Measurements from ENCODE around the gene FBXL16. TPM values are rescaled to one million over a fixed set of nuclear protein-coding genes. Genes with fewer than 3 reads are reported as not detected.
"Not testable (repeated sequence)": the region's sequence is repeated elsewhere in the genome, so short reads cannot be mapped to it uniquely, and the experiment has no call there.

Gene FBXL16
- polyA plus RNA-seq, 1 of the 3 experiments (the other 2 are of a cell fraction) = 19.8 TPM

DNA sequence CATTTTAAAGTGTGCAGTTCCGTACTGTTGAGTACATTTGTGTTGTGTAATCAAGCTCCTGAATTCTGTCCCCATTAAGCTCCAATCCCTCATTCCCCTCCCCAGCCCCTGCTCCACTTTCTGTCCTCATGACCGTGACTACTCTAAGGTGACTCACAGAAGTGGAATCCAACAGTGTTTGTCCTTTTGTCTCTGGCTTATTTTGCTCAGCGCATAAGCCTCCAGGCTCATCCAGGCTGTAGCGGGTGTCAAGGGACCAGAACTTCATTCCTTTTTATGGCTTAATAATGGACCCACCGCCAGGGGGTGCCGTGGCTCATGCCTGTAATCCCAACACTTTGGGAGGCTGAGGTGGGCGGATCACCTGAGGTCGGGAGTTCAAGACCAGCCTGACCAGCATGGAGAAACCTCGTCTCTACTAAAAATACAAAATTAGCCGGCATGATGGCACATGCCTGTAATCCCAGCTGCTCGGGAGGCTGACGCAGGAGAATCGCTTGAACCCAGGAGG lies 7.2 kb upstream of the FBXL16 start:
- 19% methylated on average over 13 of the region's 13 CpGs for WGBS (ENCODE audit: low lambda C conversion rate)
- peak overlapping the region in 1 of 2 experiments; percentile 67; a peak in 2 of 4 replicates for H3K27ac ChIP-seq (ENCODE audit: low read depth in 2 of 2, low read length in 1 of 2)
- not testable (repeated sequence) for H3K36me3 ChIP-seq (replicated peaks in 1 of 2; ENCODE audit: control insufficient read depth in 1 of 2, insufficient read depth in 2 of 2, low read length in 1 of 2); H3K27me3 ChIP-seq (ENCODE audit: insufficient read depth); H3K9me3 ChIP-seq; H3K79me2 ChIP-seq (ENCODE audit: insufficient read depth); H3K4me3 ChIP-seq (ENCODE audit: low read depth in 2 of 2, low read length in 1 of 2); H3K9me2 ChIP-seq; DNase-seq; H3K9ac ChIP-seq; H2AFZ ChIP-seq (ENCODE audit: low read depth); H3K4me2 ChIP-seq
- peak; percentile 75; the same call in 1 of the 2 replicates for TF ChIP-seq FOSL2 (IDR thresholded peaks at IDR 0.05; ENCODE audit: borderline replicate concordance, low read depth)
- TF ChIP-seq TCF12 (IDR thresholded peaks at IDR 0.05) = 0 out of 2 replicates have a peak, but pooled peaks have one; percentile 29
- peak; percentile 26; the same call in 1 of the 2 replicates for TF ChIP-seq RAD21 (IDR thresholded peaks at IDR 0.05; ENCODE audit: low read length)
- peak in 1 of 2 experiments; percentile 5; a peak in 1 of 4 replicates for TF ChIP-seq EP300 (IDR thresholded peaks at IDR 0.05; ENCODE audit: borderline replicate concordance in 1 of 2, low read depth in 1 of 2, low read length in 1 of 2)
- TF ChIP-seq, protein P1, sequence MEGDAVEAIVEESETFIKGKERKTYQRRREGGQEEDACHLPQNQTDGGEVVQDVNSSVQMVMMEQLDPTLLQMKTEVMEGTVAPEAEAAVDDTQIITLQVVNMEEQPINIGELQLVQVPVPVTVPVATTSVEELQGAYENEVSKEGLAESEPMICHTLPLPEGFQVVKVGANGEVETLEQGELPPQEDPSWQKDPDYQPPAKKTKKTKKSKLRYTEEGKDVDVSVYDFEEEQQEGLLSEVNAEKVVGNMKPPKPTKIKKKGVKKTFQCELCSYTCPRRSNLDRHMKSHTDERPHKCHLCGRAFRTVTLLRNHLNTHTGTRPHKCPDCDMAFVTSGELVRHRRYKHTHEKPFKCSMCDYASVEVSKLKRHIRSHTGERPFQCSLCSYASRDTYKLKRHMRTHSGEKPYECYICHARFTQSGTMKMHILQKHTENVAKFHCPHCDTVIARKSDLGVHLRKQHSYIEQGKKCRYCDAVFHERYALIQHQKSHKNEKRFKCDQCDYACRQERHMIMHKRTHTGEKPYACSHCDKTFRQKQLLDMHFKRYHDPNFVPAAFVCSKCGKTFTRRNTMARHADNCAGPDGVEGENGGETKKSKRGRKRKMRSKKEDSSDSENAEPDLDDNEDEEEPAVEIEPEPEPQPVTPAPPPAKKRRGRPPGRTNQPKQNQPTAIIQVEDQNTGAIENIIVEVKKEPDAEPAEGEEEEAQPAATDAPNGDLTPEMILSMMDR (IDR thresholded peaks at IDR 0.05) = peak; percentile 82
- TF ChIP-seq, protein P2, sequence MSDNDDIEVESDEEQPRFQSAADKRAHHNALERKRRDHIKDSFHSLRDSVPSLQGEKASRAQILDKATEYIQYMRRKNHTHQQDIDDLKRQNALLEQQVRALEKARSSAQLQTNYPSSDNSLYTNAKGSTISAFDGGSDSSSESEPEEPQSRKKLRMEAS (IDR thresholded peaks at IDR 0.05; ENCODE audit: low read depth) = 0 out of 2 replicates have a peak, but pooled peaks have one; percentile 29
- H3K4me1 ChIP-seq (ENCODE audit: control insufficient read depth in 1 of 2, insufficient read depth in 2 of 2, low read depth in 1 of 2, low read length in 1 of 2) = peaks cover 23 to 44% of the 10 kb centered on the region in 2 experiments; a peak in 2 of 4 replicates
- peaks cover 12% of the 10 kb centered on the region; the same call in 1 of the 2 replicates for H4K20me1 ChIP-seq (ENCODE audit: insufficient read depth)
- ChIA-PET CTCF (interaction anchor here (0.6 to 22.4 kb wide), 16 partner anchors 9 to 343 kb away, joined by 3 to 358 read pairs (median 4); partner anchors contain the start of genes ANTKMT, CCDC78, CHTF18 and CIAO3), POLR2A (interaction anchor here (0.9 to 1.1 kb wide), 3 partner anchors 11 to 18 kb away, joined by 3 read pairs; no protein-coding TSS in a partner anchor)
- peaks cover 25% of the 10 kb centered on the region for H3F3A ChIP-seq (replicated peaks; ENCODE audit: insufficient read depth)

DNA sequence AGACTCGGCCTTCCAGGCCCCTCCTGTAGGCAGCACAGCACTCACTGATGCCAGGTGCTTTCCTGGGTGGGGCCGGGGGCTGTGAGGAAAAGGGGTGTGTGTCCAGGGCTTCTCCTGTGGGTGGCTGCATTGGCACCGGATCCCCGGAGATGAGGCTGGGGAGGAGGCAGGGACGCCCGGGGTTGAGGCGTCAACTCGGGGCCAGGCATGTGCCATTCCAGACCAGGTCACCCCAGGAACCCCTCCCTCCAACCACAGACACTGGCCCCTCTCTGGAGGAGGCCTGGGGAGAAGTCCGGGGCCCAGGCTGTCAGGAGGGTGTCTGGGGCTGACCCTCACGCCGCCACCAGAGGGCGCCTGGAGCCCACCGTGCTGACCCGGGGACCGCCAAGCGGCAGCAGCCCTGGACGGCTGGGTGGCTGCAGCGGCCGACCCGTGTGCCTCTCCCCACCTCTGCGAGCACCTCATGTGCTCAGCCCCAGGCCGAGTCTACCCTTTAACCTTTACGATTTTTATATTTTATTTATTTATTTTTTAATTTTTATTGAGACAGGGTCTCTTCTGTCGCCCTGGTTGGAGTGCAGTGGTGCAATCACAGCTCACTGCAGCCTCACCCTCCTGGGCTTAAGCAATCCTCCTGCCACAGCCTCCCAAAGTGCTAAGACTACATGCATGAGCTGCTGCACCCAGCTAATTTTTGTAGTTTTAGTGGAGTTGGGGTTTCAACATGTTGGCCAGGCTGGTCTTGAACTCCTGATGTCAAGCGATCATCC lies 6.1 kb upstream of the FBXL16 start:
- peak; percentile 93 for DNase-seq

More for the DNA sequence above, 6.1 kb upstream of the FBXL16 start:
- peak overlapping the region in 1 of 2 experiments; percentile 37; a peak in 1 of 4 replicates for H3K4me3 ChIP-seq (ENCODE audit: low read depth in 2 of 2, low read length in 1 of 2)
- H3K4me2 ChIP-seq = peak overlapping the region; percentile 47; the same call in 1 of the 2 replicates
- ChIA-PET CTCF (interaction anchor here (0.6 to 22.4 kb wide), 27 partner anchors 8 to 1513 kb away, joined by 3 to 358 read pairs (median 4); partner anchors contain the start of genes ANTKMT, CCDC78, CHTF18 and CIAO3), POLR2A (interaction anchor here (0.9 to 1.0 kb wide), 2 partner anchors 13 to 19 kb away, joined by 3 read pairs; no protein-coding TSS in a partner anchor)
- peaks cover 6% of the 10 kb centered on the region; the same call in 1 of the 2 replicates for H4K20me1 ChIP-seq (ENCODE audit: insufficient read depth)
- H3K9me2 ChIP-seq = no peaks in the 10 kb centered on the region
- H3K79me2 ChIP-seq (ENCODE audit: insufficient read depth) = 0 out of 2 replicates have a peak, but pooled peaks cover 2% of the 10 kb centered on the region
- peaks cover 23 to 41% of the 10 kb centered on the region in 2 experiments; a peak in 2 of 4 replicates for H3K4me1 ChIP-seq (ENCODE audit: control insufficient read depth in 1 of 2, insufficient read depth in 2 of 2, low read depth in 1 of 2, low read length in 1 of 2)
- H3K9ac ChIP-seq = no peak overlapping the region
- H3K27me3 ChIP-seq (ENCODE audit: insufficient read depth) = no peaks in the 10 kb centered on the region
- peak overlapping the region in 1 of 2 experiments; percentile 67; a peak in 1 of 4 replicates for H3K27ac ChIP-seq (ENCODE audit: low read depth in 2 of 2, low read length in 1 of 2)
- no peak overlapping the region for H2AFZ ChIP-seq (ENCODE audit: low read depth)
- H3K36me3 ChIP-seq (replicated peaks in 1 of 2; ENCODE audit: control insufficient read depth in 1 of 2, insufficient read depth in 2 of 2, low read length in 1 of 2) = no peaks in the 10 kb centered on the region
- 15% methylated on average over 14 of the region's 25 CpGs for WGBS (ENCODE audit: low lambda C conversion rate)
- H3F3A ChIP-seq (replicated peaks; ENCODE audit: insufficient read depth) = peaks cover 30% of the 10 kb centered on the region
- TF ChIP-seq, protein P3, sequence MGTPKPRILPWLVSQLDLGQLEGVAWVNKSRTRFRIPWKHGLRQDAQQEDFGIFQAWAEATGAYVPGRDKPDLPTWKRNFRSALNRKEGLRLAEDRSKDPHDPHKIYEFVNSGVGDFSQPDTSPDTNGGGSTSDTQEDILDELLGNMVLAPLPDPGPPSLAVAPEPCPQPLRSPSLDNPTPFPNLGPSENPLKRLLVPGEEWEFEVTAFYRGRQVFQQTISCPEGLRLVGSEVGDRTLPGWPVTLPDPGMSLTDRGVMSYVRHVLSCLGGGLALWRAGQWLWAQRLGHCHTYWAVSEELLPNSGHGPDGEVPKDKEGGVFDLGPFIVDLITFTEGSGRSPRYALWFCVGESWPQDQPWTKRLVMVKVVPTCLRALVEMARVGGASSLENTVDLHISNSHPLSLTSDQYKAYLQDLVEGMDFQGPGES (IDR thresholded peaks at IDR 0.05; ENCODE audit: low read depth, low read length) = no peak
- TF ChIP-seq, protein P1 (IDR thresholded peaks at IDR 0.05) = peak; percentile 77
- TF ChIP-seq SMC3 (IDR thresholded peaks at IDR 0.05; ENCODE audit: low read depth, low read length) = peak; percentile 82
- peak; percentile 61; the same call in 1 of the 2 replicates for TF ChIP-seq SIN3A (IDR thresholded peaks at IDR 0.05; ENCODE audit: borderline replicate concordance, low read depth, low read length)
- no peak for TF ChIP-seq JUND (IDR thresholded peaks at IDR 0.05)
- peak; percentile 89 for TF ChIP-seq RAD21 (IDR thresholded peaks at IDR 0.05; ENCODE audit: low read length)
- no peaks in the 10 kb centered on the region for H3K9me3 ChIP-seq
